ENCODE measurements around the gene ADCY9. TPM values are rescaled to one million over a fixed set of nuclear protein-coding genes. Genes with fewer than 3 reads are reported as not detected.

The ADCY9 gene
- total RNA-seq, 1 donor from 2014 or later, result 9.6 TPM

- Mint-ChIP-seq H3K4me3 (no peak overlapping the region), H3K36me3 (ENCODE audit: low read depth) (no peaks in the 10 kb centered on the region), H3K4me1 (peaks cover 22% of the 10 kb centered on the region), H3K27ac (no peak overlapping the region), H3K27me3 (no peaks in the 10 kb centered on the region), H3K9me3 (no peaks in the 10 kb centered on the region)
- intact Hi-C loops (cut with micrococcal nuclease), result no loop called here
- DNase-seq, result no peak
Measured at GRCh38 chr16:3997231-3997841, 118.9 kb downstream of the ADCY9 start.

GRCh38 chr16:3995001-3995400, 121.2 kb downstream of the ADCY9 start:
- Mint-ChIP-seq H3K36me3 (ENCODE audit: low read depth) (no peaks in the 10 kb centered on the region), H3K4me3 (no peak overlapping the region), H3K27me3 (no peaks in the 10 kb centered on the region), H3K27ac (no peak overlapping the region), H3K4me1 (peaks cover 11% of the 10 kb centered on the region), H3K9me3 (no peaks in the 10 kb centered on the region)
- intact Hi-C loops (cut with micrococcal nuclease), result no loop called here
- no peak for DNase-seq

DNA sequence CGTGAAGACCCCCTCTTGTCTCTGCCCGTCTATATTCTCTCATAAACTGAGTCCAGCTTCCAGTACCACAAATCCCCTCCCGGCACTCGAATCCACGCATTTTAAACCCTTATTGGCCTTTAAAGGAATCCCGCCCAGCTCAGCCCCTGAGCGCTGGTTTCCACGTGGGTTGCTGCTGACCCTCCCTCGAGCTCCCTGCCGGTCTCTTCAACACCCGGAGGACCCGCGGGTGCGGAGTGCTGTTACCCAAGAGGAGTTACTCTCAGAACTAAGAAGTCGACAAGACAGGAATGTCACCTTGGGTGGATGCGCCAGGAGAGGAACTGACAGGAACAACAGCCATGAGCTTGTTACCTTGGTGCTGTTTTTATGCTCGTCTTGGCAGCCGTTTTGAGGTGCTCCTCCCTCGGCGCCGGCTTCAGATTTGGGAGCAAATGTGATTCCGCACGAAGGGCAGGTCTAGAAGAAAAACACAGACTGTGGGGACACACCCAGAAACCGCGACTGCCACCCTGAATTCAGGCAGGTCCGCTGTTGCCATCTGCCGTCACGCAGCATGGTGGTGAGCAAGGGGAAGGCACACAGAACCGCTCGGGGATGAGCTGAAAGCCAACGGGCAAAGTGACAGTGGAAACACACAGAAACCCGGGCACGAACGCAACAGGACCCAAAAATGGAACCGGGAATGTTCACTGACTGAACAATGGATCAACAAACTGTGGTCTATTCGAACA, 123.0 kb downstream of the ADCY9 start:
- no peaks in the 10 kb centered on the region for H3K36me3 Mint-ChIP-seq (ENCODE audit: low read depth)
- no peak for DNase-seq
- no peak overlapping the region for H3K27ac Mint-ChIP-seq
- H3K27me3 Mint-ChIP-seq, result no peaks in the 10 kb centered on the region
- H3K4me1 Mint-ChIP-seq, result no peaks in the 10 kb centered on the region
- H3K4me3 Mint-ChIP-seq, result no peak overlapping the region
- H3K9me3 Mint-ChIP-seq, result no peaks in the 10 kb centered on the region
- intact Hi-C loops (cut with micrococcal nuclease), result no loop called here

- no peaks in the 10 kb centered on the region for H3K36me3 Mint-ChIP-seq (ENCODE audit: low read depth)
- no peaks in the 10 kb centered on the region for H3K9me3 Mint-ChIP-seq
- no peak overlapping the region for H3K27ac Mint-ChIP-seq
- no peaks in the 10 kb centered on the region for H3K4me1 Mint-ChIP-seq
- no peaks in the 10 kb centered on the region for H3K27me3 Mint-ChIP-seq
- intact Hi-C loops (cut with micrococcal nuclease), result no loop called here
- no peak for DNase-seq
- H3K4me3 Mint-ChIP-seq, result no peak overlapping the region
Measured at GRCh38 chr16:3992297-3993051, 123.8 kb downstream of the ADCY9 start.

GRCh38 chr16:3988824-3989223, 127.4 kb downstream of the ADCY9 start:
- Mint-ChIP-seq H3K27me3 (no peaks in the 10 kb centered on the region), H3K9me3 (no peaks in the 10 kb centered on the region), H3K36me3 (ENCODE audit: low read depth) (no peaks in the 10 kb centered on the region), H3K27ac (no peak overlapping the region), H3K4me1 (no peaks in the 10 kb centered on the region), H3K4me3 (no peak overlapping the region)
- intact Hi-C loops (cut with micrococcal nuclease), result no loop called here
- DNase-seq, result no peak

DNA sequence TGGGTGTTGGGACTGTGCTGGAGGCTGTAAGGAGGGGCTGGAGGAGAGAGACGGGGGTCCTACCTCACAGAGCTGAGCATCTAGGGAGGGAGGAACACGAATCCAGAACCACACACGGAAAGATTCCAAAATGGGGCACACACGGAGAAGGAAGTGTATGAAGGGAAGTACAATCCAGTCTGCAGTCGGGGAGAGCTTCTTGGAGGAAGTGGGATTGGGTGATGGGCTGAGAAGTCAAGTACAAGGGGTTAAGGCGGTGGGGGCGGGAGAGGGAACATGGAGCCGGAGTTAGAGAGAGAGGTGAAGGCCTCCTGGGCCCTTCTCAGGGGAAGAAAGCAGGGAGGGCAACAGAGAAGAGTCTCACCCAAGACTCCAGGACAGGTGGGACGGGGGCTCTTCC, 128.2 kb downstream of the ADCY9 start:
- H3K9me3 Mint-ChIP-seq, result no peaks in the 10 kb centered on the region
- intact Hi-C loops (cut with micrococcal nuclease), result no loop called here
- H3K4me1 Mint-ChIP-seq, result peaks cover 4% of the 10 kb centered on the region
- H3K27me3 Mint-ChIP-seq, result no peaks in the 10 kb centered on the region
- no peak overlapping the region for H3K27ac Mint-ChIP-seq
- no peaks in the 10 kb centered on the region for H3K36me3 Mint-ChIP-seq (ENCODE audit: low read depth)
- DNase-seq, result no peak
- no peak overlapping the region for H3K4me3 Mint-ChIP-seq

GRCh38 chr16:3987231-3987630, 129.0 kb downstream of the ADCY9 start:
- Mint-ChIP-seq H3K36me3 (ENCODE audit: low read depth) (peaks cover 4% of the 10 kb centered on the region), H3K27ac (no peak overlapping the region), H3K4me1 (peaks cover 7% of the 10 kb centered on the region), H3K9me3 (no peaks in the 10 kb centered on the region), H3K27me3 (no peaks in the 10 kb centered on the region), H3K4me3 (no peak overlapping the region)
- DNase-seq, result no peak
- intact Hi-C loops (cut with micrococcal nuclease), result no loop called here

- no peaks in the 10 kb centered on the region for H3K27me3 Mint-ChIP-seq
- no peaks in the 10 kb centered on the region for H3K9me3 Mint-ChIP-seq
- no peak overlapping the region for H3K4me3 Mint-ChIP-seq
- peaks cover 4% of the 10 kb centered on the region for H3K36me3 Mint-ChIP-seq (ENCODE audit: low read depth)
- H3K4me1 Mint-ChIP-seq, result peaks cover 7% of the 10 kb centered on the region
- intact Hi-C loops (cut with micrococcal nuclease), result no loop called here
- DNase-seq, result no peak
- no peak overlapping the region for H3K27ac Mint-ChIP-seq
Measured at GRCh38 chr16:3986235-3986544, 130.1 kb downstream of the ADCY9 start.

- H3K4me1 Mint-ChIP-seq, result peaks cover 7% of the 10 kb centered on the region
- intact Hi-C loops (cut with micrococcal nuclease), result no loop called here
Measured at GRCh38 chr16:3984111-3985060, 131.9 kb downstream of the ADCY9 start.

GRCh38 chr16:3983081-3983520, 133.1 kb downstream of the ADCY9 start:
- H3K4me1 Mint-ChIP-seq, result peaks cover 7% of the 10 kb centered on the region
- intact Hi-C loops (cut with micrococcal nuclease), result loop anchor here (1.0 kb wide), 1 partner anchor 271 kb away; no protein-coding TSS in a partner anchor
- peaks cover 4% of the 10 kb centered on the region for H3K36me3 Mint-ChIP-seq (ENCODE audit: low read depth)
- no peak overlapping the region for H3K27ac Mint-ChIP-seq
- no peaks in the 10 kb centered on the region for H3K9me3 Mint-ChIP-seq
- peak; percentile 87 for DNase-seq
- peak overlapping the region; percentile 19 for H3K4me3 Mint-ChIP-seq
- no peaks in the 10 kb centered on the region for H3K27me3 Mint-ChIP-seq

More at GRCh38 chr16:3984111-3985060, 131.9 kb downstream of the ADCY9 start:
- H3K36me3 Mint-ChIP-seq (ENCODE audit: low read depth), result peaks cover 4% of the 10 kb centered on the region
- no peaks in the 10 kb centered on the region for H3K27me3 Mint-ChIP-seq
- H3K27ac Mint-ChIP-seq, result no peak overlapping the region
- H3K4me3 Mint-ChIP-seq, result no peak overlapping the region
- H3K9me3 Mint-ChIP-seq, result no peaks in the 10 kb centered on the region
- DNase-seq, result no peak

DNA sequence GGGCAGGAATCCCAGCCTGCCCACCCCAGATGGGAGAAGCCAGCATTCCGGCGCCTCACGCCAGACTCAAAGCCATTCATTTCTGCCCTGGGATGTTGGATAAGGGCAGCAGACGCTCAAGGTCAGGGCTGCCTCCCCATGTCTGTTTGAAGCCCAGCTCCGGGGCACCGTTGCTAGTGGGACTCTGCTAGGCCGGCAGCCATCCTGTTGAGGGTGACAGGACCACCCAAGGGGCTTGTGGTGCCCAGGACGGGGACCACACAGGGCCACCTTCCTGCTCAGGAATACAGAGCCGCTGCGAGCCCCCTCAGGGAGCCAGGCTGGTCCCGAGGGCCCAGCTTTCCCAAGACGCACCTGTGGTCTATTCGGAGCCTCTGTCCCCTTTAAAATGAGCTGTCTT, 134.0 kb downstream of the ADCY9 start:
- Mint-ChIP-seq H3K9me3 (no peaks in the 10 kb centered on the region), H3K27me3 (no peaks in the 10 kb centered on the region), H3K4me1 (peaks cover 7% of the 10 kb centered on the region), H3K27ac (no peak overlapping the region), H3K36me3 (ENCODE audit: low read depth) (peaks cover 5% of the 10 kb centered on the region), H3K4me3 (no peak overlapping the region)
- no peak for DNase-seq
- intact Hi-C loops (cut with micrococcal nuclease), result no loop called here

DNA sequence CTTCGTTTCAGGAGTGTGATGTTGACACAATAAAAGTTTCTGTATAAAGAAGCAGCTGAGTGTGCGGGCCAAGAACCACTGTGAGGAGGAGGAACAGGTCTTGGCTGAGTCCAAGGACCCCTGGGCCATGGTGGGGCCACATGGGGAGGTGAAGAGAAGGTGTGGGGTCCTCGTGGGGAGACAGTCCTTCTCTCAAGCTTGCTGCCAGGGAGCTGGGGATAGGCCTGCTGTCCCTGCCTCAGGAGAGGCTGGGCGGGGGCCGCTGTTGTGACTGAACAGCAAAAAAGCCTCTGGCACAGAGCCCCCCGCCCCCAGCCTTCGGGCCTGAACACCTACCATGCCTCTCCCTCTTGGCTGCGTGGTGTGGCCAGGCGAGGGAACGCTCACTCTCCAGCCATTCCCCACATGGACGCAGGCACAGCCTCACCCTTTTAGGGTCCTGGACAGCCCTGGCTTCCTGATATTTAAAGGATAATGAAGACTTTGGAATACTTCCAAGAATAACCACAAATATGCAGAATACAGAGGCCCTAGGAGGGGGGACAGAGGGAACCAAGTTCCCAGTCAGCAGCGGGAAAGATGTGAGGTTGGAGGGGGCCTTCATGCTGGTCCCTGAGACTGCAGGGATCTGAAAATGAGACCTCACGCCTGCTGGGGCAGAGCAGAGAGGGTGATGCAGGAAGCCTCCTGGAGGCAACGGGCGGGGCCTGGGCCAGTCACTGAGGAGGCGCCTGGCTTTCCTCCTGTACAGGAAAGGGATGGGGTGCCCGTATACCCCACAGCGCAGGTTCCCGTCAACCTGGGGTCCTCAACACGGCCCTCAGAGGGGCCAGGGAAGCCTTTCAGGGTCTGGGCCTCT, 135.8 kb downstream of the ADCY9 start:
- intact Hi-C loops (cut with micrococcal nuclease), result no loop called here
- Mint-ChIP-seq H3K36me3 (ENCODE audit: low read depth) (peaks cover 10% of the 10 kb centered on the region), H3K27ac (no peak overlapping the region), H3K4me3 (no peak overlapping the region), H3K9me3 (no peaks in the 10 kb centered on the region), H3K27me3 (no peaks in the 10 kb centered on the region), H3K4me1 (peaks cover 7% of the 10 kb centered on the region)
- DNase-seq, result no peak

DNA sequence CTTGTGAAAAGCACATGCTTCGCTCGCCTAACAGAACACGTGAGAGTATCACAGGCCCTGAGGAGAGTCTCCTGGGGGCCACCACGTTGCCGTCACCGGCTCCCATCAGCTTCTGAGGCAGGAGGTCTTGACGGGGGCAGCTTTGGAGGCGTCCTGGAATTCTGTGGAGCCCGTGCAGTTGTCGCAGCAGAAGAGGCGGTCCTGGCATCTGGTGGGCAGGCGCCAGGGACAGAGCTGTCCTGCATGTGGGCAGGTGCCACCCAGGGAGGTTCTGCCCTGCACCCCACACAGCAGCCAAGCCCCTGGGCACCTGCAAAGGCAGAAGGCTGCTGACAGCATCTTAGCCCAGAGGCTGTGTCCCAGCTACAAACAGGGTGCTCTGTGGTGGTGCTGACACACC, 136.7 kb downstream of the ADCY9 start:
- peaks cover 7% of the 10 kb centered on the region for H3K4me1 Mint-ChIP-seq
- H3K4me3 Mint-ChIP-seq, result no peak overlapping the region
- DNase-seq, result no peak
- H3K27me3 Mint-ChIP-seq, result no peaks in the 10 kb centered on the region
- no peaks in the 10 kb centered on the region for H3K9me3 Mint-ChIP-seq
- intact Hi-C loops (cut with micrococcal nuclease), result no loop called here
- H3K36me3 Mint-ChIP-seq (ENCODE audit: low read depth), result peaks cover 10% of the 10 kb centered on the region
- H3K27ac Mint-ChIP-seq, result no peak overlapping the region

All from activated CD4-positive, alpha-beta T cell treated with anti-CD3 and anti-CD28 coated beads, Interleukin-2, amount 10 ng/mL, durations not matched to agents 24 days and 14 days (primary cell).